Kidney (tissue), 14 donors: ENCODE data around the gene ENTPD1. TPM values are rescaled to one million over a fixed set of nuclear protein-coding genes. Genes with fewer than 3 reads are reported as not detected.
"Not testable (repeated sequence)": the region's sequence is repeated elsewhere in the genome, so short reads cannot be mapped to it uniquely, and the experiment has no call there.

Experiments
- DNase-seq, 5 donors: peaks; one replicate each; pipeline ENCODE4 v3.0.0-alpha.2; 2013 to 2020
- FAIRE-seq: peaks from 2 replicates; lab custom pipeline; 2012; peaks lifted over from hg19 to GRCh38; lab: Jason Lieb, UNC
- H3K27ac ChIP-seq, 2 donors: one replicate each; pipeline ENCODE4 v1.7.0; 2013; ENCODE audit warnings: low read depth in 2 of 2, low read length in 2 of 2, inconsistent platforms in 1 of 2
- H3K27me3 ChIP-seq: one replicate; pipeline ENCODE4 v1.7.1; 2013; ENCODE audit warnings: low read length, inconsistent platforms; ENCODE audit not compliant: control insufficient read depth, insufficient read depth
- H3K36me3 ChIP-seq, 3 donors: one replicate each; pipeline versions ENCODE4 v1.7.0 to v1.7.1; 2013; ENCODE audit warnings: low read length in 3 of 3, control low read depth in 1 of 3, inconsistent platforms in 1 of 3; ENCODE audit not compliant: insufficient read depth in 3 of 3, control insufficient read depth in 2 of 3
- H3K4me1 ChIP-seq, 3 donors: one replicate each; pipeline versions ENCODE4 v1.7.0 to v1.7.1; 2013; ENCODE audit warnings: low read length in 3 of 3, inconsistent platforms in 1 of 3, low read depth in 1 of 3; ENCODE audit not compliant: control insufficient read depth in 2 of 3, insufficient read depth in 2 of 3
- H3K4me3 ChIP-seq, 3 donors: one replicate each; pipeline versions ENCODE4 v1.7.0 to v1.8.1; 2013; ENCODE audit warnings: low read length in 3 of 3, control low read depth in 1 of 3, inconsistent platforms in 1 of 3
- H3K9ac ChIP-seq, 3 donors: one replicate each; pipeline versions ENCODE4 v1.7.0 to v1.7.1; 2013; ENCODE audit warnings: low read length in 3 of 3, control low read depth in 1 of 3, inconsistent platforms in 1 of 3
- H3K9me3 ChIP-seq, 3 donors: one replicate each; pipeline versions ENCODE4 v1.7.0 to v1.7.1; 2013; ENCODE audit warnings: low read length in 3 of 3, control low read depth in 1 of 3, inconsistent platforms in 1 of 3; ENCODE audit not compliant: control insufficient read depth in 2 of 3, insufficient read depth in 1 of 3
- intact Hi-C: fragments of 100-400 bp; cut with DNase I; formaldehyde crosslinking; loops from one replicate; pipeline ENCODE4 v1.11.1; 2022
- polyA plus RNA-seq: library from polyadenylated mRNA; stranded (reverse); fragments of 350-450 nt; fragmentation: Illumina TruSeq; extraction: RNeasy Lipid Tissue Mini Kit (QIAGEN cat#74804); gene quantifications from one replicate; pipeline ENCODE4 v1.2.3, GENCODE V29; 2014; ENCODE audit warnings: low read depth, low replicate concordance; ENCODE audit not compliant: insufficient read depth
- total RNA-seq: library from RNA; stranded (reverse); fragmentation: NEBNext Ultra II Directional; extraction: Animal tissue kit (Norgen Biotek cat#: 25700); gene quantifications from one replicate; pipeline ENCODE4 v1.2.1, GENCODE V29; 2021
- TF ChIP-seq, protein P1 (sequence below): IDR thresholded peaks from 3 replicates; pipeline ENCODE4 v1.5.1; 2012; ENCODE audit warnings: mild to moderate bottlenecking, moderate library complexity, borderline replicate concordance; ENCODE audit not compliant: insufficient read depth; ENCODE audit errors: extremely low read depth
- donor health status: control.
- donor health status: control.
- donor health status: control.
- donor health status: control.
- donor health status: control.
- donor health status: DM: yes; HTN: yes; CAD: no.
- donor health status: Normal renal cell carcinoma (clear cell type).

Gene ENTPD1
- total and polyA plus RNA-seq, 2 donors from 2014 or later = 5.2 to 36.6 TPM

DNA sequence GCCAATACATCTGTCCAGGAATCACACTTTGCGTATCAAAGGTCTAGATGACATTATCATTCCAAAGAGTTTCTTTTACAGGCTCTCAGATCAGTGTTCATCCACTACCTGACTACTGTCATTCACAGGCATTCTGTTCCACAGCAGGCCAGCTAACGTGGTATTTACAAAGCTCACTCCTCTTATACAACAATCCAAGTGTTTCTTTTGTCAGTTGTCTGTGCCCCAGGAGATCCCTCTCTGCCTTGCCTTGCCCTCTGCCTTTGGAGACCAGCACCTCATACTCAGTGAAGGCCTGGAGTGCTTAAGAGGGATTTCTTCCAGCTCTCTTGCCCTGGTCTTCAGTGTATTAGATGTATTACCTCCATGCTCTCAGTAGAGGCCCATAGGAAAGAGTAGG is 117.2 kb downstream of the ENTPD1 start:
- no peaks in the 10 kb centered on the region for H3K27me3 ChIP-seq
- TF ChIP-seq, protein P1, sequence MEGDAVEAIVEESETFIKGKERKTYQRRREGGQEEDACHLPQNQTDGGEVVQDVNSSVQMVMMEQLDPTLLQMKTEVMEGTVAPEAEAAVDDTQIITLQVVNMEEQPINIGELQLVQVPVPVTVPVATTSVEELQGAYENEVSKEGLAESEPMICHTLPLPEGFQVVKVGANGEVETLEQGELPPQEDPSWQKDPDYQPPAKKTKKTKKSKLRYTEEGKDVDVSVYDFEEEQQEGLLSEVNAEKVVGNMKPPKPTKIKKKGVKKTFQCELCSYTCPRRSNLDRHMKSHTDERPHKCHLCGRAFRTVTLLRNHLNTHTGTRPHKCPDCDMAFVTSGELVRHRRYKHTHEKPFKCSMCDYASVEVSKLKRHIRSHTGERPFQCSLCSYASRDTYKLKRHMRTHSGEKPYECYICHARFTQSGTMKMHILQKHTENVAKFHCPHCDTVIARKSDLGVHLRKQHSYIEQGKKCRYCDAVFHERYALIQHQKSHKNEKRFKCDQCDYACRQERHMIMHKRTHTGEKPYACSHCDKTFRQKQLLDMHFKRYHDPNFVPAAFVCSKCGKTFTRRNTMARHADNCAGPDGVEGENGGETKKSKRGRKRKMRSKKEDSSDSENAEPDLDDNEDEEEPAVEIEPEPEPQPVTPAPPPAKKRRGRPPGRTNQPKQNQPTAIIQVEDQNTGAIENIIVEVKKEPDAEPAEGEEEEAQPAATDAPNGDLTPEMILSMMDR = no peak
- no peaks in the 10 kb centered on the region for H3K9me3 ChIP-seq
- no peak overlapping the region for H3K27ac ChIP-seq
- DNase-seq (no peak), FAIRE-seq (no peak)
- intact Hi-C loops = no loop called here
- H3K9ac ChIP-seq = no peak overlapping the region
- H3K36me3 ChIP-seq = peaks cover 0 to 5% (median 2%) of the 10 kb centered on the region in 3 donors
- H3K4me3 ChIP-seq = no peak overlapping the region
- H3K4me1 ChIP-seq = no peaks in the 10 kb centered on the region

DNA sequence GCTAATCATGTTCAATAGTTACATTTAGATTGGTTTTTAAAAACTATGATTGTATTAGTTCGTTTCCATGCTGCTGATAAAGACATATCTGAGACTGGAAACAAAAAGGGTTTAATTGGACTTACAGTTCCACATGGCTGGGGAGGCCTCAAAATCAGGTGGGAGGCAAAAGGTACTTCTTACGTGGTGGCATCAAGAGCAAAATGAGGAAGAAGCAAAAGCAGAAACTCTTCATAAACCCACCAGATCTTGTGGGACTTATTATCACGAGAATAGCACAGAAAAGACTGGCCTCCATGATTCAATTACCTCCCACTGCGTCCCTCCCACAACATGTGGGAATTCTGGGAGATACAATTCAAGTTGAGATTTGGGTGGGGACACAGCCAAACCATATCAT is 117.7 kb downstream of the ENTPD1 start:
- Histone ChIP-seq H3K9ac (no peak overlapping the region), H3K4me3 (no peak overlapping the region), H3K27me3 (no peaks in the 10 kb centered on the region), H3K4me1 (no peaks in the 10 kb centered on the region), H3K9me3 (no peaks in the 10 kb centered on the region), H3K27ac (no peak overlapping the region), H3K36me3 (peaks cover 0 to 5% (median 2%) of the 10 kb centered on the region in 3 donors)
- FAIRE-seq (no peak), DNase-seq (no peak)
- TF ChIP-seq, protein P1 = no peak
- intact Hi-C loops = no loop called here

DNA sequence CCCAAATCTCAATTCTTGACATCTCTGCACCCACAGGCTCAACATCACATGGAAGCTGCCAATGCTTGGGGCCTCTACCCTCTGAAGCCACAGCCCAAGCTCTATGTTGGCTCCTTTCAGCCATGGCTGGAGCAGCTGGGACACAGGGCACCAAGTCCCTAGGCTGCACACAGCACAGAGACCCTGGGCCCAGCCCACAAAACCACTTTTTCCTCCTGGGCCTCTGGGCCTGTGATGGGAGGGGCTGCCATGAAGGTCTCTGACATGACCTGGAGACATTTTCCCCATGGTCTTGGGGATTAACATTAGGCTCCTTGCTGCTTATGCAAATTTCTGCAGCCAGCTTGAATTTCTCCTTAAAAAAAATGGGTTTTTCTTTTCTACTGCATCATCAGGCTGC is 118.8 kb downstream of the ENTPD1 start:
- H3K4me1 ChIP-seq, H3K4me3 ChIP-seq, H3K27ac ChIP-seq, H3K9ac ChIP-seq, H3K36me3 ChIP-seq, intact Hi-C loops, DNase-seq, H3K27me3 ChIP-seq, FAIRE-seq, H3K9me3 ChIP-seq: not testable (repeated sequence)

DNA sequence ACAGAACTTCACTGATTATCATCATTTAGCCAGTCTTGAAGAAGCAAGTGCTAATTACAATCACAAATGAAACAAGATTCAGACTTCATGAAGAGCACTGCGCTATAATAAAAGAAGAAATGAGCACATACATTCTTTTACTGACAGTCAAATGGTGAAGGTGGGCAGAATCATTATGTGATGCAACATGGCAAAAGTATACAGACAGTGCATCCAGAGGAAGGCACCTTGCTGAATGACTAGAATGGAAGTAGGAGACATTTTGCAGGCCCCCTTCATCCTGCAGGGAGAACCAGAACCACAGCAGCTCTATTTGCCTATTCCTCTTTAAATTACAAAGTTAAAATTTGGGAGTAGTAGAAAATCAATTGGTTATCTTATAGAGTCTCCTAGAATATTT is 120.8 kb downstream of the ENTPD1 start:
- Histone ChIP-seq H3K36me3 (peaks cover 0 to 5% (median 2%) of the 10 kb centered on the region in 3 donors), H3K9ac (no peak overlapping the region), H3K9me3 (no peaks in the 10 kb centered on the region), H3K27me3 (no peaks in the 10 kb centered on the region), H3K27ac (no peak overlapping the region), H3K4me3 (no peak overlapping the region), H3K4me1 (peaks cover 0 to 12% (median 0%) of the 10 kb centered on the region in 3 donors)
- TF ChIP-seq, protein P1 = no peak
- DNase-seq (no peak), FAIRE-seq (no peak)
- intact Hi-C loops = no loop called here
